HepG2 (cell line): ENCODE measurements around the gene ANKHD1. TPM values are rescaled to one million over a fixed set of nuclear protein-coding genes. Genes with fewer than 3 reads are reported as not detected.

Experiments used
- CHD4 ChIP-seq: fragments of 200-600 bp; sonication (generic); IDR thresholded peaks from 2 replicates; pipeline ENCODE4 v1.7.0; 2017; ENCODE audit warnings: mild to moderate bottlenecking, low read length, borderline replicate concordance
- EP300 ChIP-seq, 3 experiments: sonication (generic) in 1 of 3; formaldehyde crosslinking in 1 of 3; IDR thresholded peaks; 2 replicates each; pipeline versions ENCODE4 v1.5.1 to v1.6.1; 2011 to 2020; ENCODE audit warnings: low read depth in 2 of 3, low read length in 2 of 3, borderline replicate concordance in 1 of 3, improper control_type of control experiment in 1 of 3, mild to moderate bottlenecking in 1 of 3, missing genetic modification reagents in 1 of 3, moderate library complexity in 1 of 3
- ETV6 ChIP-seq: sonication (generic); formaldehyde crosslinking; conservative IDR thresholded peaks from 2 replicates; pipeline ENCODE4 v1.4.0; 2020; ENCODE audit warnings: missing genetic modification reagents
- GFI1 ChIP-seq: sonication (generic); formaldehyde crosslinking; IDR thresholded peaks from 2 replicates; pipeline ENCODE4 v1.5.0; 2020; ENCODE audit warnings: missing genetic modification reagents, mild to moderate bottlenecking, borderline replicate concordance
- MAZ ChIP-seq, 2 experiments: sonication (generic) in 1 of 2; formaldehyde crosslinking in 1 of 2; IDR thresholded peaks; 2 replicates each; pipeline versions ENCODE4 v1.5.0 to v1.6.1; 2012 to 2020; ENCODE audit warnings: low read depth in 2 of 2, mild to moderate bottlenecking in 2 of 2, borderline replicate concordance in 1 of 2, improper control_type of control experiment in 1 of 2, low read length in 1 of 2, missing genetic modification reagents in 1 of 2, moderate library complexity in 1 of 2
- MXD4 ChIP-seq: IDR thresholded peaks from 2 replicates; pipeline ENCODE4 v1.6.1; 2016; ENCODE audit warnings: mild to moderate bottlenecking, missing biosample characterization, missing genetic modification reagents
- NBN ChIP-seq: fragments of 450-650 bp; conservative IDR thresholded peaks from 2 replicates; pipeline ENCODE4 v1.6.1; 2017
- NKX3-1 ChIP-seq: sonication (generic); formaldehyde crosslinking; IDR thresholded peaks from 2 replicates; pipeline ENCODE4 v1.5.0; 2020; ENCODE audit warnings: missing genetic modification reagents
- POLR2A ChIP-seq, 2 experiments: IDR thresholded peaks; 2 replicates each; pipeline ENCODE4 v1.6.1; 2011; ENCODE audit warnings: low read depth in 2 of 2, low read length in 2 of 2, mild to moderate bottlenecking in 1 of 2, moderate library complexity in 1 of 2; ENCODE audit not compliant: insufficient read depth in 1 of 2
- SIX1 ChIP-seq: sonication (generic); formaldehyde crosslinking; IDR thresholded peaks from 2 replicates; pipeline ENCODE4 v1.4.0; 2020; ENCODE audit warnings: missing genetic modification reagents, borderline replicate concordance
- TOE1 ChIP-seq: sonication (generic); formaldehyde crosslinking; IDR thresholded peaks from 2 replicates; pipeline ENCODE4 v1.4.0; 2020; ENCODE audit warnings: mild to moderate bottlenecking, missing genetic modification reagents
- TRIM22 ChIP-seq: fragments of 450-650 bp; IDR thresholded peaks from 2 replicates; pipeline ENCODE4 v1.6.1; 2017
- ZBTB26 ChIP-seq: IDR thresholded peaks from 2 replicates; pipeline ENCODE4 v1.6.1; 2016; ENCODE audit warnings: missing compliant biosample characterization, missing genetic modification reagents, borderline replicate concordance
- ZGPAT ChIP-seq: IDR thresholded peaks from 2 replicates; pipeline ENCODE4 v1.6.1; 2016; ENCODE audit warnings: mild to moderate bottlenecking
- ZNF281 ChIP-seq: sonication (generic); formaldehyde crosslinking; IDR thresholded peaks from 2 replicates; pipeline ENCODE4 v1.4.0; 2020; ENCODE audit warnings: missing genetic modification reagents, borderline replicate concordance
- ZNF329 ChIP-seq: sonication (generic); formaldehyde crosslinking; IDR thresholded peaks from 2 replicates; pipeline ENCODE4 v1.9.0; 2021; ENCODE audit warnings: low read depth, mild to moderate bottlenecking, missing genetic modification reagents
- ZNF550 ChIP-seq: sonication (generic); formaldehyde crosslinking; IDR thresholded peaks from 2 replicates; pipeline ENCODE4 v1.4.0; 2020; ENCODE audit warnings: mild to moderate bottlenecking, missing genetic modification reagents, borderline replicate concordance
- ZNF556 ChIP-seq: sonication (generic); formaldehyde crosslinking; IDR thresholded peaks from 2 replicates; pipeline ENCODE4 v1.4.0; 2020; ENCODE audit warnings: mild to moderate bottlenecking, missing genetic modification reagents, borderline replicate concordance
- polyA plus RNA-seq, 8 experiments: library from polyadenylated mRNA; depleted of rRNA in 3 of 8; stranded (reverse) in 7 of 8; unstranded in 1 of 8; fragments of >200 nt; fragmentation: Illumina TruSeq in 4 of 8; extraction: Trizol in 4 of 8; gene quantifications; 2 replicates each; pipeline versions ENCODE4 v1.2.1 to v1.2.3, GENCODE V29; 2011 to 2016; ENCODE audit warnings: low read depth in 4 of 8, missing spikeins in 1 of 8, mixed read lengths in 1 of 8; ENCODE audit not compliant: insufficient read depth in 1 of 8
- total RNA-seq, 5 experiments: library from RNA; depleted of rRNA; stranded (reverse); fragments of >200 nt; fragmentation: Illumina TruSeq; extraction: Trizol; gene quantifications; 2 replicates each; pipeline ENCODE4 v1.2.3, GENCODE V29; 2016; ENCODE audit warnings: low read depth in 1 of 5
- TF ChIP-seq, protein P1 (sequence below): sonication (generic); formaldehyde crosslinking; IDR thresholded peaks from 2 replicates; pipeline ENCODE4 v1.8.0; 2022; ENCODE audit warnings: mild to moderate bottlenecking, missing genetic modification reagents; ENCODE audit not compliant: insufficient replicate concordance

ANKHD1 gene
- total and polyA plus RNA-seq, 2 of the 13 experiments (the other 11 are each of a cell fraction or from before 2014, with no cell fraction given): 69.9 to 82.0 TPM

DNA sequence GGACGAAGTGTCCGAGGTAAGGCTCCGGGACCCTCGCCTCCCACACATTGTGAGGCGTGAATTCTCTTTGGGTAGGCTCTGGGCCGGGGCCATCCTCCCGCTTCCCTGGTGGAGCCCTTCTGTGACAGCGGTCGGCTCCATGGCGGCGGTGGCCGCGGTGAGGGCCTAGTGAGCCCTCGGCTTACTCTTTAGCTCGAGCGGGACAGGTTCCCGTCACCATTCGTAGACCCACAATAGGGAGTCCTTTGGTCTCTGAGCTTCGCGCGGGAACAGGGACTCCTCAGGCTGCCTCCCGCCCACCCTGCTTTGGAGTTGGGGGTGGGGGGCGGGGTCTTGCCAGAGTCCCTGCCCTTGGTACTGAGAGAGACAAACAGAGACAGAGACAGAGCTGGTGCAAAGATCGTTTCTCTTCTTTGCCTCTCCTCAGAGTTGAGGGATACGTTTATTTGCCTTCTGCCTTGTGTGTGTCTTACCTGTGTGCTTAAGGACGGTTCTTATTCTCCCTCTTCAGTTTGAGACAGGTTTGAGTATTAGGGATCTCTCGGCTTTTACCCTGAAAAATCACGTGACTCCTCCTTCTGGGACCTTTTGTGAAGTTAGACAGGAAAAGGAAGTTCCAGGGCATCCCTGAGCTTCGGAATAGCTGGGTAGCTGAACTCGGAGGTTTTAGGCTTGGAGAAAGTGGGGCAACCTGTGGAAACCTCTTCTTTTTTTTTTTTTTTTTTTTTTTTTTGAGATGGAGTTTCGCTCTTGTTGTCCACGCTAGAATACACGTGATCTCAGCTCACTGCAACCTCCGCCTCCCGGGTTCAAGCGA lies 833 bp downstream of the ANKHD1 start (continued):
- TF ChIP-seq TRIM22: no peak
- TF ChIP-seq ZNF329 (CRISPR knock-in tag): no peak
- TF ChIP-seq, protein P1, sequence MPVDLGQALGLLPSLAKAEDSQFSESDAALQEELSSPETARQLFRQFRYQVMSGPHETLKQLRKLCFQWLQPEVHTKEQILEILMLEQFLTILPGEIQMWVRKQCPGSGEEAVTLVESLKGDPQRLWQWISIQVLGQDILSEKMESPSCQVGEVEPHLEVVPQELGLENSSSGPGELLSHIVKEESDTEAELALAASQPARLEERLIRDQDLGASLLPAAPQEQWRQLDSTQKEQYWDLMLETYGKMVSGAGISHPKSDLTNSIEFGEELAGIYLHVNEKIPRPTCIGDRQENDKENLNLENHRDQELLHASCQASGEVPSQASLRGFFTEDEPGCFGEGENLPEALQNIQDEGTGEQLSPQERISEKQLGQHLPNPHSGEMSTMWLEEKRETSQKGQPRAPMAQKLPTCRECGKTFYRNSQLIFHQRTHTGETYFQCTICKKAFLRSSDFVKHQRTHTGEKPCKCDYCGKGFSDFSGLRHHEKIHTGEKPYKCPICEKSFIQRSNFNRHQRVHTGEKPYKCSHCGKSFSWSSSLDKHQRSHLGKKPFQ (CRISPR knock-in tag): peak; percentile 22
- no peak; the same call in 1 of the 2 replicates for TF ChIP-seq GFI1 (CRISPR knock-in tag)
- peak; percentile 46; the same call in 1 of the 2 replicates for TF ChIP-seq NKX3-1
- no peak; the same call in 1 of the 2 replicates for TF ChIP-seq MXD4 (CRISPR knock-in tag)
- no peak for TF ChIP-seq ZGPAT (CRISPR knock-in tag)
- no peak for TF ChIP-seq EP300 (IDR thresholded peaks at IDR 0.05; ENCODE audit: low read depth in 2 of 2, low read length in 2 of 2)
- TF ChIP-seq EP300 (CRISPR knock-in tag; IDR thresholded peaks at IDR 0.05; ENCODE audit: borderline replicate concordance): no peak
- no peak for TF ChIP-seq ZNF556
- no peak for TF ChIP-seq SIX1 (CRISPR knock-in tag)
- no peak for TF ChIP-seq ETV6 (CRISPR knock-in tag)
- peak; percentile 45; the same call in 1 of the 2 replicates for TF ChIP-seq ZNF281 (CRISPR knock-in tag)
- peak; percentile 60; the same call in 1 of the 2 replicates for TF ChIP-seq ZNF550 (CRISPR knock-in tag)
- peak; percentile 39; the same call in 1 of the 2 replicates for TF ChIP-seq MAZ (IDR thresholded peaks at IDR 0.05; ENCODE audit: borderline replicate concordance, low read depth, low read length)
- no peak for TF ChIP-seq MAZ (CRISPR knock-in tag; IDR thresholded peaks at IDR 0.05; ENCODE audit: low read depth)
- no peak for TF ChIP-seq TOE1 (CRISPR knock-in tag)
- TF ChIP-seq NBN: no peak
- TF ChIP-seq ZBTB26 (CRISPR knock-in tag): no peak
- 0 out of 2 replicates have a peak, but pooled peaks have one; percentile 31 for TF ChIP-seq CHD4
- peak; percentile 71 to 73; a peak in 3 of 4 replicates for TF ChIP-seq POLR2A (IDR thresholded peaks at IDR 0.05; ENCODE audit: insufficient read depth in 1 of 2, low read depth in 2 of 2, low read length in 2 of 2)
